Endothelial cell of umbilical vein (primary cell): ENCODE results near the gene HTR7.

Experiments used
- CTCF ChIP-seq, 2 donors: IDR thresholded peaks; 1 replicate in 1 of 2; 2 replicates in 1 of 2; pipeline ENCODE4 v1.5.1; 2011; ENCODE audit warnings: low read length in 2 of 2, mild to moderate bottlenecking in 2 of 2, moderate library complexity in 2 of 2, control low read depth in 1 of 2, inconsistent platforms in 1 of 2, low read depth in 1 of 2; ENCODE audit not compliant: insufficient read depth in 1 of 2; ENCODE audit errors: extremely low read depth in 1 of 2
- MAX ChIP-seq: IDR thresholded peaks from 2 replicates; pipeline ENCODE4 v1.6.1; 2011; ENCODE audit not compliant: insufficient read depth, insufficient read length
- MYC ChIP-seq: IDR thresholded peaks from one replicate; pipeline ENCODE4 v1.6.1; 2011; ENCODE audit warnings: mild to moderate bottlenecking, low read depth, low read length
- POLR2A ChIP-seq: IDR thresholded peaks from 2 replicates; pipeline ENCODE4 v1.6.1; 2012; ENCODE audit warnings: low read depth, mild to moderate bottlenecking, control low read depth, low read length

- no peak for TF ChIP-seq CTCF (IDR thresholded peaks at IDR 0.05; ENCODE audit: extremely low read depth in 1 of 2, insufficient read depth in 1 of 2, low read depth in 1 of 2, low read length in 2 of 2)
- no peak for TF ChIP-seq POLR2A
- TF ChIP-seq MYC = no peak
- TF ChIP-seq MAX = no peak
Measured at GRCh38 chr10:90845726-90846125, 12.1 kb downstream of the HTR7 start.
